ENCODE data around the gene DOCK10. TPM values are rescaled to one million over a fixed set of nuclear protein-coding genes. Genes with fewer than 3 reads are reported as not detected.

Gene DOCK10
- total RNA-seq, 1 donor from 2014 or later = 1.1 TPM

- H3K4me3 ChIP-seq (ENCODE audit: low read depth, low read length) = no peak overlapping the region
- no peak for FAIRE-seq
- DNase-seq (ENCODE audit: low read depth) = peak; percentile 97
- TF ChIP-seq, protein P1, sequence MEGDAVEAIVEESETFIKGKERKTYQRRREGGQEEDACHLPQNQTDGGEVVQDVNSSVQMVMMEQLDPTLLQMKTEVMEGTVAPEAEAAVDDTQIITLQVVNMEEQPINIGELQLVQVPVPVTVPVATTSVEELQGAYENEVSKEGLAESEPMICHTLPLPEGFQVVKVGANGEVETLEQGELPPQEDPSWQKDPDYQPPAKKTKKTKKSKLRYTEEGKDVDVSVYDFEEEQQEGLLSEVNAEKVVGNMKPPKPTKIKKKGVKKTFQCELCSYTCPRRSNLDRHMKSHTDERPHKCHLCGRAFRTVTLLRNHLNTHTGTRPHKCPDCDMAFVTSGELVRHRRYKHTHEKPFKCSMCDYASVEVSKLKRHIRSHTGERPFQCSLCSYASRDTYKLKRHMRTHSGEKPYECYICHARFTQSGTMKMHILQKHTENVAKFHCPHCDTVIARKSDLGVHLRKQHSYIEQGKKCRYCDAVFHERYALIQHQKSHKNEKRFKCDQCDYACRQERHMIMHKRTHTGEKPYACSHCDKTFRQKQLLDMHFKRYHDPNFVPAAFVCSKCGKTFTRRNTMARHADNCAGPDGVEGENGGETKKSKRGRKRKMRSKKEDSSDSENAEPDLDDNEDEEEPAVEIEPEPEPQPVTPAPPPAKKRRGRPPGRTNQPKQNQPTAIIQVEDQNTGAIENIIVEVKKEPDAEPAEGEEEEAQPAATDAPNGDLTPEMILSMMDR (IDR thresholded peaks at IDR 0.05; ENCODE audit: insufficient read depth, low read length, severe bottlenecking) = no peak
- no peaks in the 10 kb centered on the region for H3K27me3 ChIP-seq (ENCODE audit: control insufficient read depth, insufficient read depth, low read length)
- H3K36me3 ChIP-seq (ENCODE audit: control insufficient read depth, insufficient read depth, low read length) = no peaks in the 10 kb centered on the region
Measured at GRCh38 chr2:224885836-224886547, 156.3 kb downstream of the DOCK10 start.

DNA sequence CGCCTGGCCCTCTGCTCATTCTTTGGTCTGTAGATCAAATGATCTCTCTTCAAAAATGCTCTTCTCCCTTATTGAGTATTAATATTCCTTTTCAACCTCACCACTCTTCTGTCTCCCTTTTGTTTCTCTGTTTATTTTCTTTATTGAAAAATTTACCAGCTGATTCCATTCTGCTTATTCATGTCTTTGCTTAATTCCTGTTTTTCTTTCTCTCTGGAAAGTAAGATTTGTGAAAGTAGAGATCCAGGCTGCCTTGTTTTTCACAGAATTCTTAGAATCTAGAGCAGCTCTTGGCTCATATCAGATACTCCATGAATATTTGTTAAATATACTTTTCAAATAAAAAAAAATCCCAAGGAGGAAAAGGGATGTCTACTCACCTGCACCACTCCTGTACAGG is 157.0 kb downstream of the DOCK10 start:
- no peak for DNase-seq (ENCODE audit: low read depth)
- H3K4me3 ChIP-seq (ENCODE audit: low read depth, low read length) = no peak overlapping the region
- no peaks in the 10 kb centered on the region for H3K36me3 ChIP-seq (ENCODE audit: control insufficient read depth, insufficient read depth, low read length)
- no peaks in the 10 kb centered on the region for H3K27me3 ChIP-seq (ENCODE audit: control insufficient read depth, insufficient read depth, low read length)
- TF ChIP-seq, protein P1 (IDR thresholded peaks at IDR 0.05; ENCODE audit: insufficient read depth, low read length, severe bottlenecking) = no peak
- FAIRE-seq = no peak

DNA sequence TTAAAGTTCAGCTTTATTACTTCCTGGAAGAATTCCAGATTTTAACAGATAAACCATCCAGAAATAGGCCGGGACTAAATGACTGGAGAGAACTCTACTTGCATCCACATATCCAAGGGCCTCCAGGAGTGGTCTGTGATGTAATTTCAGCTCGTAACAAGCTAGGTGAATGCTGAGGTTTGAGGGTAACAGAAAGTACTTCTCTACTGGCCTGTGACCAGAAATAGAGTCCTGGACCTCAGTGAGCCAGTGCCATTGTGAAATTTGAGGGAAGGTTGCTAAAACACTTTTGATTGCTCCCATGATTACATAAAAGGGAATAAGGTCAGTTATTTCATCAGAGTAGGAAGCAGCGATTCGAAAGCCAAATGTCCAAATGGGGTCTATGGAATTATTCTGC is 158.1 kb downstream of the DOCK10 start:
- Histone ChIP-seq H3K36me3 (ENCODE audit: control insufficient read depth, insufficient read depth, low read length) (no peaks in the 10 kb centered on the region), H3K4me3 (ENCODE audit: low read depth, low read length) (no peak overlapping the region), H3K27me3 (ENCODE audit: control insufficient read depth, insufficient read depth, low read length) (no peaks in the 10 kb centered on the region)
- FAIRE-seq (no peak), DNase-seq (ENCODE audit: low read depth) (no peak)
- TF ChIP-seq, protein P1 (IDR thresholded peaks at IDR 0.05; ENCODE audit: insufficient read depth, low read length, severe bottlenecking) = no peak

DNA sequence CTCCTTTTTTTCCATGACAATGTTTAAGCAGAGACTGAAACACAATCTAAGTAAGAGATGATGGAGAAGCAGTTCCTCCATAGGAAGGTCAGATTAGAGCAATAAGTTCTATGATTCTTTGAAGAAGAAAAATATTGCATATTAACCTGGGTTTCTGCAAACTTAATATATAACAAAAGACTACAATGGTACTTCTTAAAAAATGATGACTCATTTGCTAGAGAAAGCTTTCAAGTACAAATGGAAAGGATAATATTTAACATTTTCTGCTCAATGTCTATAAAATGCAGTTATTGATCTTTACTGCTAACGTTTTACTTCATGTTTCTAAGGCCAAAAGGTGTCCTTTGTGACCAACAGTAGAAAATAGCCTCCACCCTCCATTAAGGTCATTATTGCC is 158.6 kb downstream of the DOCK10 start:
- TF ChIP-seq, protein P1 (IDR thresholded peaks at IDR 0.05; ENCODE audit: insufficient read depth, low read length, severe bottlenecking) = no peak
- no peak overlapping the region for H3K4me3 ChIP-seq (ENCODE audit: low read depth, low read length)
- FAIRE-seq (no peak), DNase-seq (ENCODE audit: low read depth) (peak; percentile 21)
- H3K27me3 ChIP-seq (ENCODE audit: control insufficient read depth, insufficient read depth, low read length) = no peaks in the 10 kb centered on the region
- no peaks in the 10 kb centered on the region for H3K36me3 ChIP-seq (ENCODE audit: control insufficient read depth, insufficient read depth, low read length)

- TF ChIP-seq, protein P1 (IDR thresholded peaks at IDR 0.05; ENCODE audit: insufficient read depth, low read length, severe bottlenecking) = no peak
- Histone ChIP-seq H3K27me3 (ENCODE audit: control insufficient read depth, insufficient read depth, low read length) (no peaks in the 10 kb centered on the region), H3K36me3 (ENCODE audit: control insufficient read depth, insufficient read depth, low read length) (no peaks in the 10 kb centered on the region), H3K4me3 (ENCODE audit: low read depth, low read length) (no peak overlapping the region)
- DNase-seq (ENCODE audit: low read depth) (no peak), FAIRE-seq (no peak)
Measured at GRCh38 chr2:224883172-224883516, 159.1 kb downstream of the DOCK10 start.

All from bronchial epithelial cell (primary cell).